NCI-H2171 treated with DMSO at 0.1 percent for 48 hours (cell line): ENCODE results near the gene CHD6.

Experiments
- DNase-seq: peaks from one replicate; lab custom pipeline; 2025; lab: John Stamatoyannopoulos, UW

CHD6 gene

GRCh38 chr20:41370176-41370575 is 248.0 kb downstream of the CHD6 start:
- no peak for DNase-seq

DNA sequence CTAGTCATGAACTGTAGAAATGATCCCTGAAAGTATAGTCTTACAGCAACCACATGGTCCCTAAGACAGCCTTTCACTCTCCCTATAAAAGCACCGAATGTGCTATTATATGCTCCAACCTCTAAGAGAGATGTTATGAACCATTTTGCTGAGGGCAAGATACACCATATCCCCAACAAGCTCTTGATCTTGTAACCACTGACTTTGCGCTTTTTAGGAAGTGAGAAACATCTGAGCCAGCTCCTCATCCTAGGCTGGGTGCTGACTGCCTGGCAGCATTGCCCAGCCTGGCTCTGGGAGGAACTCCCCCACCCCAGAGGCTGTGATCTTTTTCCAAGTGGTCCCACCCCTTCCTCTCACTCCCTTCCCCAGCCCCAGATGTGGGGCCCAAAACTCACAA is 248.5 kb downstream of the CHD6 start:
- DNase-seq, result no peak

- DNase-seq, result no peak
These were observed 250.2 kb downstream of the CHD6 start for GRCh38 chr20:41367956-41368355.

- no peak for DNase-seq
These were observed 250.8 kb downstream of the CHD6 start for GRCh38 chr20:41367393-41367695.

DNA sequence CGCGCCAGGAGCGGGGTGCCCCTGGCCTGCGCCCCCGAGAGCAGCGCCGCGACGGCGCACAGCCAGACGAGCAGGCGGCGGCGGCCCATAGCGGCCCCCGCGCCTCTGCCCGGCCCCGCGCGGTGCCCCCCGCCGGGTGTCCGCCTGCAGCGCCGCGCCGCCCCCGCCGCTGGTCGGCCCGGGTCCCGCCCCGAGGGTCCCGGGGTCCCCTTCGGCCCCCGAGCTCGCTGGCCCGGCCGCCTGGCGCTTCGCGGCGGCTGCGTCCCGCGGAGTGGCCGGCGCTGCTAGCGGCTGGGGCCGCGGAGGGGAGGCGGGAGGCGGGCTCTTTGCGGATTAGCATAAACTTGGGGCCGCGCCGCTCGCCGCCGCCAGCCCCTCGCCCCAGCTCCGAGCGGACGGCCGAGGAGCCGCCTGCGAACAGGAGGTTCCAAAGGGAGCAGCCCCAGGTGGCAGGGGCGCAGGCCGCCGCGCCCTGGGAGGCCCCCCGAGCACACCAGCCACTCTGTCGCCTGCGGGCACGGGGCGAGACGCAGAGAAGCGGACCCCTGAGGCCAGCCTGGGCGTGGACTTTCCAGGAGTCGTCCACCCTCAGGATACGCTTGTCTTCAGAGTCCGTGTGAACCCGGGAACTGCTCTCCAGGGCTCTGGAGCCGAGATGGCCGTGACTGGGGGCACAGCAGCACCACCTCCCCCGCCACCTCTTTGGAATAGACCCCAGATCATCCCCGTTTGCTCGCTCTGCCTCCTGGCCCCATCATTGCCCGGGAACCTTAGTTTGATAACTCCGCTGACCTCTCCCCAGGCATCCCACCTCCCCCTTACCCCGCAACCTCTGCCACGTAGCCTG is 251.4 kb downstream of the CHD6 start, which contains the start of gene EMILIN3:
Gene EMILIN3, minus strand, starts transcription at position 273 of the 847 bp plus-strand sequence. Its CDS starts 184 bp downstream, at position 89.
- peak; percentile 9 for DNase-seq

- peak; percentile 33 for DNase-seq
These were observed 252.2 kb downstream of the CHD6 start for GRCh38 chr20:41365777-41366545.

DNA sequence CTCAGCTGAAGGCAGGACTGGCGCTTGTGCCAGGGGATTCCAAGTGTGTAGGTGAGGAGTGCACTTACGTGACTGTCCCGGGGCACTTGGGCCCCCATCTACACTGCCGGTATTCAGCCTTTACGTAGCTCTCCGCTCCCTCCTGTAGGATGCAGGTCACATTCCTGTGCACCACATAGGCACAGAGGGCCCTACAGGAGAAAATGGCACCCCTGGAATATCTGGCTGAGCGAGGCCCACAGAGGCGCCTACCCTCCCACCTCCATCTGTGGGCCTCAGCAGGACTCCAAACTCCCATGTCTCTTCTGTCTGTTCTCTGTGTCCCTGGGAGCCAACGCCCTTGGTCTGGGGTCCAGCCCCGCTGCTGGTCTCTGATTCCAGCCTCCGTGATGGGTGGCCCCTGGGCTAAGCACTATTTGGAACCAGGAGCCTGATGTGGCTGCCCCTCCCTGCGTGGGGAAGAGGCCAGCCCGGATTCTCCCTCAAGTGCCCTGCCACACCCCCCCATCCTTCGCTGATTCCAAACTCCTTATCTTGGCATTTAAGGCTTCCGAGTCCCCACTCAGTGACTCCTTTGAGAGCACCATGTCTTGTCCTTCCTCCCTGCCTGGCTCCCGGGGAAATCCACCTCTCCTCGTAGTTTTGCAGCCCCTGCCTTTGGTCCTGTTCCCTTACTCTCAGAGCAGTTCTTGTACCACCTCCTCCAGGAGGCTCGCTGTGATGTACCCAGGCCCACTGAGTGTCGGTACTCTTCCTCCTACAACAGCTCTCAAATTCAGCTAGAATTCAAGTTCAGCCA is 253.0 kb downstream of the CHD6 start:
- no peak for DNase-seq

- DNase-seq, result no peak
These were observed 253.8 kb downstream of the CHD6 start for GRCh38 chr20:41364236-41364855.

- DNase-seq, result no peak
These were observed 254.6 kb downstream of the CHD6 start for GRCh38 chr20:41363601-41364000.

DNA sequence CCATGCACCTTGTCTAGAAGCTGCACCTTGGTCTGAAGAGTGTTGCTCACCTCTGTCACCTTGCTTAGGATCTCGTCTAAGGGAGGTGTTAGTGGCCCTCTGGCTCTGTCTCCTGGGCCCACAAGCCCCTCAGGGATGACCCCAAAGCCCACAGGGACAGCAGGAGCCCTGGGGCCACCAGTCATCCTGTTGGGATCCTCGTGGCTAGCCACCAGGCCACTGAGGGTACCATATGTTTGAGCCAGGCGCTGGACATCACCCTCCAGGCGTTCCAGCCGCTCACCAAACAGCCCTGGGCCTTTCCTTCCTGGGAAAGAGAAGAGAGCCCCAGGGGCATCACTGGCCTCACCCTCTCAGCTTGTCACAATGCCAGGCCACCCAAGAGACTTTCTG is 255.4 kb downstream of the CHD6 start:
- no peak for DNase-seq

DNA sequence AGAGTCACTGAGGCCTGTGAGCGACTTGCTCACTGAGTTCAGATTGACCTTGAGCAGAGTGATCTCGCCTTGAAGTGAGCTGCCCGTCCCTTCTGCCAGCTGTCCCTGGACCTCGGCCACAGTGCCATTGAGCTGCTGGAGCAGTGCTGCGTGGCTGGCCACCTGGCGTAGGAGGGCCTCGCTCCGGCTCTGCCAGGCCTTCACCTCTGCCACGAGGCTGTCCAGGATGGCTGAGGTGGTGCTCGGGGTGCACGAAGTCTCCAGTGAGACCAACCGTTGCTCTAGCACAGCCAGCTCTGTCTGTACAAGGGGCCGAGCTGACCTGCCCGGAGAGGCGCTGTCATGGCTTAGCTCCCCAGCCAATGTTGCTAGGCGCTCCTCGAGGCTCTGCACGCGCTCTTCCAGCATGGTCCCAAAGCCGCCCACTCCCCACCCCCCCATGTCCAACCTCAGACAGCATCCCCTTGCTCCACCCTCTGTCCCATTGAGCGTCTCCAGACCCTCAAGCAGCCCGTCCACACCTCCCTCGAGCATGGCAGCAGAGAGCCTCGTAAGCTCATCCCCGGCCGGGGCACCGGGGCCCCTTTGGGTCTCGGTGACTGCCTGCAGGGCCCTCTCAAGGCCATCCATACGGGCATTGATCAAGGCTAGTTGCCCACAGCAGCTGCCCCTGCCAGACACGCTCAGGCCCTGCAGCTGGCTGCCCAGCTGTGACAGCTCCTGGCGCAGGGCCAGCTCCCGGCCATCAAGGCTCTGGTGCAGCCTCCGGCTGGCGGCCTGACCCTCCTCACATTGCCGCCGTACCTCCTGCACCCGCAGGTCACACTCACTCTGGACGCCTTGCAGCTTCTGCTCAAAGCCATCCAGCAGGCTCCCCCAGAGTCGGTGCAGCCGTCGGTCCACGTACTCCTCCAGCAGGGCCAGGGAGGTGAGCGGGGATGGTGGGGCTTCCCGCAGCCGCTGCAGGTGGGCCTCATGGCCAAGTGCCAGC is 256.1 kb downstream of the CHD6 start:
- DNase-seq, result no peak

DNA sequence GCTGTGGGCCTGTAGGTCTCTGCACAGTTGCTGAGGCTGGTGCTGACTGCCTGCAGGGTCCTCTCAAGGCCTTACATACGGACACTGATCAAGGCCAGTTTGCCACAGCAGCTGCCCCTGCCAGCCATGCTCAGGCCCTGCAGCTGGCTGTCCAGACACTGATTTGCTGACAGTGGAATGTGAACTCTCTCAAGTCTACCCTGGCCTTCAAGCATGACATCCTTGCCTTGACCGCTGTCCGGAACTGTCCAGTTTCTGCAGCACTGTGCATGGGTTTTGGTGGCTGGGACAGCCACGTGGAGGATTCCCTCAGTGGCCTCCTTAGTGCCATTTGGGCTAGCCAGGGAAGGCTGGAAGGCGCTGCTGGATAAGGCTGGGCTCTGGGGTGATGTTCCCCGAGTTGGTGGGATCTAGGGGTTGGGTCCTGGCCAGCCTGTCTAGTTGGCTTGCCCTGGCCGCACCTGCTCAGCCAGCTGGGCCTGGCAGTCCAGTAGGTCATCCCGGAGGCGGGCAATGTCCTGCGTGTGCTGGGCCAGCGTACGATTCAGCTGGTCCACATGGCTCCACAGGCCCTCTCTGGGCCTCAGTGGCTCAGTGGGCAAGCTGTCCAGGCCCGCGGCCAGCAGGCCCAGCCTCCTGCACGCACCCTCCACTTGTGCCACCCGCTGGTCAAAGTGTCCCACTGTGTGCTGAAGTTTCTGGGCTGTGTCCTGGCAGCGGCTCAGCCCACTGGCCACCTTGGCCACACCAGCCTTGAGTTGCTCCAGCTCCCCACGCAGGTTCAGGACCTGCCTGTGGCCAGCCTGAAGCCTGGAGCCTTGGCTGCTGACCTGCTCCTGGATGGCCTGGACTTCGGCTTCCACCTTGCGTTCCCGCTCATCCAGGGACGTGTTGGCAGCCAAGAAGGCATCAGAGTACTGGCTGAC is 257.1 kb downstream of the CHD6 start:
- no peak for DNase-seq

DNA sequence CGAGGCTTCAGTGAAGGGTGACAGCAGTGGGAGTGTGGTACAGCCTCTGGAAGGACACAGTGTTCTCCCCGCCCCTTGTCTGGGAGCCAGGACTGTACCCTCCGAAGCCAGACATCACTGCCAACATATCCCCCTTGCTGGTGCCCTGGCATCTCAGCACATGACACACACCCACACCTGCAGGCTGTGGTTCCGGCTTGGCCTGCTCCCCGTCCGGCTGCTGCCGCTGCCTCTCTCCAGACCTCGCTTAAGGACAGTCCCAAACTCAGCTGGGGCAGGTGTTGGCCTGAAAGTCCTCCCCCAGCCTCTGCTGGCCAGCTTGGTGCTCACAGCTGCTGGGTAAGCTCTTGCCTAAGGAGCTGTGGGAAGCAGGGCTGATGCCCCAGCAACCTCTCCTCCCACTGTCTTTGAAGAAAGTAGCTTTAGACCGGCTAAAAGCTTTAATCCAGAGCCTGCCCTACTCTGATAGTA is 258.6 kb downstream of the CHD6 start:
- no peak for DNase-seq

GRCh38 chr20:41358717-41359116 is 259.5 kb downstream of the CHD6 start:
- DNase-seq, result no peak

GRCh38 chr20:41358230-41358629 is 259.9 kb downstream of the CHD6 start:
- no peak for DNase-seq

GRCh38 chr20:41357424-41358163 is 260.6 kb downstream of the CHD6 start:
- no peak for DNase-seq

- DNase-seq, result no peak
These were observed 261.2 kb downstream of the CHD6 start for GRCh38 chr20:41356951-41357350.

GRCh38 chr20:41355598-41356203 is 262.5 kb downstream of the CHD6 start:
- DNase-seq, result no peak
